Measurements from ENCODE around the gene TFEB.

GRCh38 chr6:41779336-41779735 is 43.9 kb upstream of the TFEB start:
- TF ChIP-seq CEBPB (IDR thresholded peaks at IDR 0.05) (no peak), EP300 (IDR thresholded peaks at IDR 0.05; ENCODE audit: borderline replicate concordance) (no peak), EGR1 (IDR thresholded peaks at IDR 0.05) (no peak), TAF1 (IDR thresholded peaks at IDR 0.05; ENCODE audit: low read depth) (no peak), REST (IDR thresholded peaks at IDR 0.05; ENCODE audit: low read depth) (no peak), ZBTB7A (IDR thresholded peaks at IDR 0.05; ENCODE audit: low read depth) (no peak)

All from Ishikawa (cell line).